ENCODE data around the gene SORCS2. TPM values are rescaled to one million over a fixed set of nuclear protein-coding genes. Genes with fewer than 3 reads are reported as not detected.

SORCS2 gene
- polyA plus RNA-seq, 1 donor (not counting 4 experiments of a cell fraction or from before 2014, with no cell fraction given), result 0.09 TPM

DNA sequence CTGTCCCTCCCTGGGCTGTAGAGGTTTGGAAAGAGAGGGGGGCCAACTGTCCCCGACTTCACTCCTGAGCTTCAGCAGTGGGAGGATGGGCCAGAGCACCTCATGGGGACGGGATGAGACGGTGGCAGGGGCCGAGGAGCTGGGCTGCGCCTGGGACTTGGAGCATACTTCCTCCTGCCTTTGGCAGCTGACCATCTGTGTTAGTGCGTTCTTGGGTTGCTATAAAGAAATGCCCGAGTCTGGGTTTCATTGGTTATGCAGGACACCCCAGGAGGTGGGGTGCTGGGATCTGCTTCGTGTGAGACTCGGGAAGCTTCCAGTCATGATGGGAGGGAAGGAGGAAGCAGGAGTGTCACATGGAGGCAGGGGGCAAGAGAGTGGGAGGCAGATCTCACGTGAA, 235.0 kb downstream of the SORCS2 start:
- H3K27me3 ChIP-seq (ENCODE audit: control insufficient read depth, extremely low read depth, insufficient read depth, low read length), result no peaks in the 10 kb centered on the region
- H4K20me1 ChIP-seq (ENCODE audit: control insufficient read depth, extremely low read depth, insufficient read depth, low read length), result no peaks in the 10 kb centered on the region
- no peak overlapping the region for H3K4me2 ChIP-seq (ENCODE audit: control insufficient read depth, extremely low read depth, insufficient read depth, low read depth, low read length)
- no peaks in the 10 kb centered on the region for H3K9me3 ChIP-seq (ENCODE audit: control insufficient read depth, low read depth, low read length)
- no peaks in the 10 kb centered on the region for H3K36me3 ChIP-seq (ENCODE audit: control insufficient read depth in 2 of 2, extremely low read depth in 1 of 2, insufficient read depth in 2 of 2, low read length in 2 of 2)
- no peak overlapping the region for H2AFZ ChIP-seq (ENCODE audit: control insufficient read depth, low read length)
- H3K9ac ChIP-seq (ENCODE audit: control insufficient read depth, extremely low read depth, insufficient read depth, low read length), result no peak overlapping the region
- no peak for DNase-seq (ENCODE audit: low read depth, low spot score)
- no peaks in the 10 kb centered on the region for H3K79me2 ChIP-seq (ENCODE audit: control insufficient read depth, insufficient read depth, low read length)
- no peak for FAIRE-seq
- no peaks in the 10 kb centered on the region for H3K9me1 ChIP-seq (ENCODE audit: control insufficient read depth, extremely low read depth, insufficient read depth, low read length)
- no peak overlapping the region for H3K27ac ChIP-seq (ENCODE audit: control insufficient read depth, insufficient read depth, low read length)
- no peak overlapping the region for H3K4me3 ChIP-seq (ENCODE audit: control insufficient read depth in 2 of 3, extremely low read depth in 1 of 3, insufficient read depth in 2 of 3, low read depth in 1 of 3, low read length in 3 of 3)
- dilution Hi-C loops (cut with MboI; ENCODE audit: extremely low pct_ligation_motif_present, low sequenced_read_pairs), result no loop called here
- no peak for TF ChIP-seq EZH2 (IDR thresholded peaks at IDR 0.05; ENCODE audit: low read length)
- TF ChIP-seq, protein P1, sequence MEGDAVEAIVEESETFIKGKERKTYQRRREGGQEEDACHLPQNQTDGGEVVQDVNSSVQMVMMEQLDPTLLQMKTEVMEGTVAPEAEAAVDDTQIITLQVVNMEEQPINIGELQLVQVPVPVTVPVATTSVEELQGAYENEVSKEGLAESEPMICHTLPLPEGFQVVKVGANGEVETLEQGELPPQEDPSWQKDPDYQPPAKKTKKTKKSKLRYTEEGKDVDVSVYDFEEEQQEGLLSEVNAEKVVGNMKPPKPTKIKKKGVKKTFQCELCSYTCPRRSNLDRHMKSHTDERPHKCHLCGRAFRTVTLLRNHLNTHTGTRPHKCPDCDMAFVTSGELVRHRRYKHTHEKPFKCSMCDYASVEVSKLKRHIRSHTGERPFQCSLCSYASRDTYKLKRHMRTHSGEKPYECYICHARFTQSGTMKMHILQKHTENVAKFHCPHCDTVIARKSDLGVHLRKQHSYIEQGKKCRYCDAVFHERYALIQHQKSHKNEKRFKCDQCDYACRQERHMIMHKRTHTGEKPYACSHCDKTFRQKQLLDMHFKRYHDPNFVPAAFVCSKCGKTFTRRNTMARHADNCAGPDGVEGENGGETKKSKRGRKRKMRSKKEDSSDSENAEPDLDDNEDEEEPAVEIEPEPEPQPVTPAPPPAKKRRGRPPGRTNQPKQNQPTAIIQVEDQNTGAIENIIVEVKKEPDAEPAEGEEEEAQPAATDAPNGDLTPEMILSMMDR (optimal IDR thresholded peaks at IDR 0.05 in 1 of 3, IDR thresholded peaks at IDR 0.05 in 1 of 3, conservative IDR thresholded peaks at IDR 0.05 in 1 of 3; ENCODE audit: extremely low read depth in 1 of 3, insufficient read depth in 2 of 3, low read length in 3 of 3), result no peak
- peaks cover 9% of the 10 kb centered on the region for H3K4me1 ChIP-seq (ENCODE audit: control insufficient read depth, extremely low read depth, insufficient read depth, low read length)

DNA sequence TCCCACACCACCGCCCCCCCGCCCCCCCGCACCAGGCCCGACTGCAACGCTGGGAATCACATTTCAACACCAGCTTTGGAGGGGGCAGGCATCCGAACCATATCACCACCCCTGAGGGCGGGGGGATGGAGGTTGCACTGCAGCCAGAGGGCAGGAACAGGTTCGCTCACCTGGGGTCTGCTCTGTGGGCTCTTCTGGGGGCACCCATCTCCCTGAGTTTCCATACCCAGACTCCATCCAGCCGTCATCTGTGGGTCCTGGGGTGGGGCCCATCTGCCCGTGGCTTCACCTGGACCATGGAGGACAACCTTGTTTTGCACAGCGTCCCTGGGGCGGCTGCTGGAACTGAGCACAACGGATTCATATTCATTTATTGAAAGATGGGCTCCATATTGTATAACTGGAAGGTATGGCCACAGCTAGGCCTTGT, 235.5 kb downstream of the SORCS2 start:
- Histone ChIP-seq H3K79me2 (ENCODE audit: control insufficient read depth, insufficient read depth, low read length) (no peaks in the 10 kb centered on the region), H2AFZ (ENCODE audit: control insufficient read depth, low read length) (no peak overlapping the region), H3K4me3 (ENCODE audit: control insufficient read depth in 2 of 3, extremely low read depth in 1 of 3, insufficient read depth in 2 of 3, low read depth in 1 of 3, low read length in 3 of 3) (no peak overlapping the region), H3K36me3 (ENCODE audit: control insufficient read depth in 2 of 2, extremely low read depth in 1 of 2, insufficient read depth in 2 of 2, low read length in 2 of 2) (no peaks in the 10 kb centered on the region), H3K9me1 (ENCODE audit: control insufficient read depth, extremely low read depth, insufficient read depth, low read length) (no peaks in the 10 kb centered on the region), H3K27me3 (ENCODE audit: control insufficient read depth, extremely low read depth, insufficient read depth, low read length) (no peaks in the 10 kb centered on the region), H3K4me1 (ENCODE audit: control insufficient read depth, extremely low read depth, insufficient read depth, low read length) (peaks cover 9% of the 10 kb centered on the region), H3K27ac (ENCODE audit: control insufficient read depth, insufficient read depth, low read length) (no peak overlapping the region), H3K9ac (ENCODE audit: control insufficient read depth, extremely low read depth, insufficient read depth, low read length) (no peak overlapping the region), H3K9me3 (ENCODE audit: control insufficient read depth, low read depth, low read length) (no peaks in the 10 kb centered on the region), H3K4me2 (ENCODE audit: control insufficient read depth, extremely low read depth, insufficient read depth, low read depth, low read length) (no peak overlapping the region), H4K20me1 (ENCODE audit: control insufficient read depth, extremely low read depth, insufficient read depth, low read length) (no peaks in the 10 kb centered on the region)
- no peak for DNase-seq (ENCODE audit: low read depth, low spot score)
- no peak for FAIRE-seq
- TF ChIP-seq, protein P1 (optimal IDR thresholded peaks at IDR 0.05 in 1 of 3, IDR thresholded peaks at IDR 0.05 in 1 of 3, conservative IDR thresholded peaks at IDR 0.05 in 1 of 3; ENCODE audit: extremely low read depth in 1 of 3, insufficient read depth in 2 of 3, low read length in 3 of 3), result no peak
- TF ChIP-seq EZH2 (IDR thresholded peaks at IDR 0.05; ENCODE audit: low read length), result no peak
- dilution Hi-C loops (cut with MboI; ENCODE audit: extremely low pct_ligation_motif_present, low sequenced_read_pairs), result no loop called here

All from keratinocyte (primary cell).